ENCODE results near the gene ETFA. TPM values are rescaled to one million over a fixed set of nuclear protein-coding genes. Genes with fewer than 3 reads are reported as not detected.
A peak's percentile ranks its signal among the peaks of the same experiment; 100 is the strongest.

Gene ETFA
- total and polyA plus RNA-seq, 2 donors from 2014 or later = 90.1 to 261 TPM

DNA sequence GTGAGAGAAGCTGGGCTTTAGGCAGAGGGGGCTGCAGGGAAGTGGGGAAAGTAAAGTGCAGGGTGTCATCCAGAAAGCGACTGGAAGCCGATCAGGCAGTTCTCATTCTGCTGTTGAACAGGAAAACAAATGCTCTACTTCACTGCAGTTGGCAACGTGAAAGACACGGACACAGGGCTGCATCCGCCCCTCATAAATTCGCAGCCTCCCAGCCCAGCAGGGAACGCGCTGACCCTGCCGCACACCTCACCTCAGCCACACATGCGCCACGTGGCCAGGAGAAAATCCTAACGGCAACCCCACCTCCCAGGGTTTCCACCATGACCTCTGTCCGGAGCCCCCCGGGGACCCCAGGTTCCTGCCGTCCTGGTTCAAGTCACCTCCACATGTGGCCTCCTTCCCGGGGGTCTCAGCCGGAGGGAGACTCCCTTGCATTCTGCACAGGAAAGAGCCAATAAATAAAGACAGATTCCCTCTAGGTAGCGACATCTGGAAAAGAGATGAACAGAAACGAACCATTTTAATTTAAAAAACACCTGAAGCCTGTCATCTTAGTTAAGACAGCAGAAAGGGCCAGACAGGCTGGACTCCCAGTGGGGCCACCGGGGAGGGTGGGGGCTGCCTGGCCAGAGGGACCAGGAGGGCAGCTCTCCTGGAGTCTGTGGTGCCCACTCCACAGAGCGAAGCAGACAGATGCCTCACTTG lies 132.8 kb downstream of the ETFA start:
- FAIRE-seq (no peak), DNase-seq (peak in 3 of 5 donors; percentile 29 to 51 (median 46))
- TF ChIP-seq, protein P1, sequence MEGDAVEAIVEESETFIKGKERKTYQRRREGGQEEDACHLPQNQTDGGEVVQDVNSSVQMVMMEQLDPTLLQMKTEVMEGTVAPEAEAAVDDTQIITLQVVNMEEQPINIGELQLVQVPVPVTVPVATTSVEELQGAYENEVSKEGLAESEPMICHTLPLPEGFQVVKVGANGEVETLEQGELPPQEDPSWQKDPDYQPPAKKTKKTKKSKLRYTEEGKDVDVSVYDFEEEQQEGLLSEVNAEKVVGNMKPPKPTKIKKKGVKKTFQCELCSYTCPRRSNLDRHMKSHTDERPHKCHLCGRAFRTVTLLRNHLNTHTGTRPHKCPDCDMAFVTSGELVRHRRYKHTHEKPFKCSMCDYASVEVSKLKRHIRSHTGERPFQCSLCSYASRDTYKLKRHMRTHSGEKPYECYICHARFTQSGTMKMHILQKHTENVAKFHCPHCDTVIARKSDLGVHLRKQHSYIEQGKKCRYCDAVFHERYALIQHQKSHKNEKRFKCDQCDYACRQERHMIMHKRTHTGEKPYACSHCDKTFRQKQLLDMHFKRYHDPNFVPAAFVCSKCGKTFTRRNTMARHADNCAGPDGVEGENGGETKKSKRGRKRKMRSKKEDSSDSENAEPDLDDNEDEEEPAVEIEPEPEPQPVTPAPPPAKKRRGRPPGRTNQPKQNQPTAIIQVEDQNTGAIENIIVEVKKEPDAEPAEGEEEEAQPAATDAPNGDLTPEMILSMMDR (IDR thresholded peaks at IDR 0.05; ENCODE audit: borderline replicate concordance, extremely low read depth, insufficient read depth) = no peak
- Histone ChIP-seq H3K9ac (ENCODE audit: low read length in 3 of 3) (no peak overlapping the region), H3K36me3 (ENCODE audit: control insufficient read depth in 2 of 3, insufficient read depth in 3 of 3, low read length in 3 of 3) (no peaks in the 10 kb centered on the region), H3K4me1 (ENCODE audit: control insufficient read depth in 2 of 3, insufficient read depth in 2 of 3, low read depth in 1 of 3, low read length in 3 of 3) (no peaks in the 10 kb centered on the region), H3K9me3 (ENCODE audit: control insufficient read depth in 2 of 3, insufficient read depth in 1 of 3, low read length in 3 of 3) (no peaks in the 10 kb centered on the region), H3K27ac (ENCODE audit: low read depth in 2 of 2, low read length in 2 of 2) (no peak overlapping the region), H3K4me3 (ENCODE audit: low read length in 3 of 3) (no peak overlapping the region), H3K27me3 (ENCODE audit: control insufficient read depth, insufficient read depth, low read length) (no peaks in the 10 kb centered on the region)
- intact Hi-C loops (cut with DNase I) = no loop called here

DNA sequence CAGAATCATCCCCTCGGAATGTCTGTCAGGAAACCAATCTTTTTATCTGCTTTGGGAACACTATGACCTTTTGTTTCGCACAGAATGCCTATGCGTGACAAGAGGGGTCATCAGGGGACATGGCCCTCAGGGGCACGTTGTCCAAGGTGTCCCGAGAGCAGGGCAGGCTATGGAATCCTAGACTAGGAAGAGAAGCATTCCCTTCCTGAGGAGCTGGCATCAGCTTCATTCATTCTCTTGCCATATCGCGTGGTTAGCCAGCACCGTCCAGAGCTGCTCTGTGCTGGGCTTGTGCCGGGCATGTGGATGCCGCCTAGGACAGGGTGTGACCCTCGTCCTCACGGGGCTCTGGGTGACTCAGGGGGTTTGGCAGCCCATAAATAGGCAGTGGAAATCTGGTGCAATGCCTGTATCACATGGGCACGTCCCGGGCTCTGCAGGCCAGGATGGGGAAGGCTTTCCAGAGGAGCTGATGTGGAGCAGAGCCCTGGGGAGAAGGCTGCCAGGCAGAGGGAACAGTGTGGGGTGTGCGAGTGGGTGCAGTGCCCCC lies 133.7 kb downstream of the ETFA start:
- DNase-seq = no peak
- no peaks in the 10 kb centered on the region for H3K27me3 ChIP-seq (ENCODE audit: control insufficient read depth, insufficient read depth, low read length)
- no peaks in the 10 kb centered on the region for H3K9me3 ChIP-seq (ENCODE audit: control insufficient read depth in 2 of 3, insufficient read depth in 1 of 3, low read length in 3 of 3)
- H3K4me1 ChIP-seq (ENCODE audit: control insufficient read depth in 2 of 3, insufficient read depth in 2 of 3, low read depth in 1 of 3, low read length in 3 of 3) = no peaks in the 10 kb centered on the region
- TF ChIP-seq, protein P1 (IDR thresholded peaks at IDR 0.05; ENCODE audit: borderline replicate concordance, extremely low read depth, insufficient read depth) = no peak
- intact Hi-C loops (cut with DNase I) = no loop called here
- no peak overlapping the region for H3K9ac ChIP-seq (ENCODE audit: low read length in 3 of 3)
- H3K36me3 ChIP-seq (ENCODE audit: control insufficient read depth in 2 of 3, insufficient read depth in 3 of 3, low read length in 3 of 3) = no peaks in the 10 kb centered on the region
- no peak overlapping the region for H3K4me3 ChIP-seq (ENCODE audit: low read length in 3 of 3)
- no peak for FAIRE-seq
- H3K27ac ChIP-seq (ENCODE audit: low read depth in 2 of 2, low read length in 2 of 2) = no peak overlapping the region

DNA sequence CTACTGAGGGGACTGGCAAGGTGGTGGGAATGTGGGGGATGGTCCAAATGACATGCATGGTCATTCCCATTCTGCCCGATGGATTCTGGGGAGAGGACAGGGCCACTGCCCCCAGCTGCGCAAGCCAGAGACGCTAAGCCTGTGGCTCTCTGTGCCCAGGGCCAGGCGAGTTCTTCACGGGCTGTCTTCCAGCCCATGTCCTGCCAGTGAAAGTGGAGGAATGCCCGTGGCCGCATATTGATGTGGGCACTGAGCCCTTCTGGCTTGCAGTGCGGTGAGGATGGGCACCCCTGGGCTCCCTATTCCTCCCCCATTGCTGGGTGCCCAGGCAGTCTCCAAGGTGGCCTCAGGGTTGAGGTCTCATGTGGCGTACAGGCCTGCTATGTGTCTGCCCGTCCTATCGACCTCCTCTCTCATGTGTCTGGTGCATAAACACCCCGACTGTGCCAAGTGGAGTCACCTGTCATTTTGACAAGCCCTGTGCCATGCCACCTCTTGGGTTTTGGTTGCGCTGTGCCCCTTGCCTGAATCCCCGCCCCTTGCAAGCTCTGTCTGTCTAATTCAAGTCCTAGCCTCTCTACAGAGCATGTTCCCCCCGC lies 134.7 kb downstream of the ETFA start:
- TF ChIP-seq, protein P1 (IDR thresholded peaks at IDR 0.05; ENCODE audit: borderline replicate concordance, extremely low read depth, insufficient read depth) = no peak
- Histone ChIP-seq H3K27ac (ENCODE audit: low read depth in 2 of 2, low read length in 2 of 2) (no peak overlapping the region), H3K4me3 (ENCODE audit: low read length in 3 of 3) (no peak overlapping the region), H3K9ac (ENCODE audit: low read length in 3 of 3) (no peak overlapping the region), H3K4me1 (ENCODE audit: control insufficient read depth in 2 of 3, insufficient read depth in 2 of 3, low read depth in 1 of 3, low read length in 3 of 3) (no peaks in the 10 kb centered on the region), H3K27me3 (ENCODE audit: control insufficient read depth, insufficient read depth, low read length) (no peaks in the 10 kb centered on the region), H3K9me3 (ENCODE audit: control insufficient read depth in 2 of 3, insufficient read depth in 1 of 3, low read length in 3 of 3) (no peaks in the 10 kb centered on the region), H3K36me3 (ENCODE audit: control insufficient read depth in 2 of 3, insufficient read depth in 3 of 3, low read length in 3 of 3) (no peaks in the 10 kb centered on the region)
- FAIRE-seq = no peak
- intact Hi-C loops (cut with DNase I) = no loop called here
- no peak for DNase-seq
